Ascending aorta (tissue), 2 donors: ENCODE data around the gene COL6A2. TPM values are rescaled to one million over a fixed set of nuclear protein-coding genes. Genes with fewer than 3 reads are reported as not detected.

Experiments
- DNase-seq, 2 donors: peaks; one replicate each; pipeline ENCODE4 v3.0.0-alpha.2; 2019; ENCODE audit warnings: low spot score in 2 of 2
- H3K27ac ChIP-seq, 2 donors: fragments of 200-600 bp; sonication (generic); one replicate each; pipeline ENCODE4 v1.5.1; 2016 to 2017; ENCODE audit warnings: mild to moderate bottlenecking in 1 of 2
- H3K27me3 ChIP-seq: fragments of 200-600 bp; sonication (generic); one replicate; pipeline ENCODE4 v1.5.1; 2017
- H3K36me3 ChIP-seq, 2 donors: fragments of 200-600 bp; sonication (generic); one replicate each; pipeline ENCODE4 v1.5.1; 2016
- H3K4me1 ChIP-seq, 2 donors: fragments of 200-600 bp; sonication (generic); one replicate each; pipeline ENCODE4 v1.5.1; 2016 to 2017; ENCODE audit warnings: mild to moderate bottlenecking in 1 of 2
- H3K4me3 ChIP-seq, 2 donors: fragments of 200-600 bp; sonication (generic); one replicate each; pipeline ENCODE4 v1.5.1; 2016 to 2017; ENCODE audit warnings: mild to moderate bottlenecking in 1 of 2
- H3K9me3 ChIP-seq, 2 donors: fragments of 200-600 bp; sonication (generic); one replicate each; pipeline ENCODE4 v1.5.1; 2016
- intact Hi-C: fragments of 100-400 bp; cut with DNase I; formaldehyde crosslinking; loops from one replicate; pipeline ENCODE4 v1.15.1; 2023
- total RNA-seq: library from RNA; depleted of rRNA; stranded (reverse); fragments of >200 nt; gene quantifications from one replicate; pipeline ENCODE4 v1.1.0, GENCODE V29; 2016
- TF ChIP-seq, protein P1 (sequence below), 3 experiments: fragments of 200-600 bp in 2 of 3; fragments of 450-650 bp in 1 of 3; sonication (generic) in 2 of 3; IDR thresholded peaks; one replicate each; pipeline ENCODE4 v1.5.1; 2016 to 2019; ENCODE audit warnings: antibody characterized with exemption in 3 of 3, mild to moderate bottlenecking in 1 of 3, moderate library complexity in 1 of 3

COL6A2 gene
- total RNA-seq, 1 donor from 2014 or later = 1,704 TPM

DNA sequence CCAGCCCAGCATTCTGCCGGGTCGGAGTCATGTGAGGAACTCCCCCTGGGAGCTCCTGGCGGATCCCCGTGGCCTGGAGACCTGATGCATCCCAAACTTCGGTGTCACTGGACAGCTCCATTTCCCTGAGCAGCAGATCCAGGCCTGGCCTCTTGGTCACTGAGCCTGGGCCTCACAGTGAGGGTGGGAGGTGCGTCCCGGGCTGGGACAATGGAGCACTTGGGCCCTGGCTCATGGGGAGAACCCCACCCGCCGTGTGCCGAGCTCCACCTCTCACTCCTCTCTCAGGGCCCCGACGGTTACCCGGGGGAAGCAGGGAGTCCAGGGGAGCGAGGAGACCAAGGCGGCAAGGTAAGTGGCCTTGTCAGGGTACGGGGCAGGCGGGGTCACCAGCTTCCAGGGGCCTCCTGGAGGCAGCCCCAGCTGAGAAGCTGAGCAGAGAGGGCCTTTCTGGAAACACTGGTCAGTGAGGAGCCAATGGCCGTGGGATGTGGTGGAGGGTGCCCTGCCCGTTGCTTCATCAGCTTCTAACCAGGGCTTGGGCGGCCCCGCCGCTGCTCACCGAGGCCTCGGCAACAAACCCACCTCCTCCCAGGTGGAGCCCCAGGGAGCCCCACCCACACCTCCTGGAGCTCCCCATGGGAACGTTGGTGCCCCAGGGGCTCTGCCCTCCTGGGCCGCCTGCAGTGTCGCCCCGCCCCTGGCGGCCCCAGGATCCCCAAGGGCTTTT is 19.8 kb downstream of the COL6A2 start:
- peaks cover 100% of the 10 kb centered on the region in 2 donors for H3K36me3 ChIP-seq
- H3K27ac ChIP-seq = peak overlapping the region in 1 of 2 donors; percentile 2
- peak; percentile 5 to 62 for DNase-seq
- no peaks in the 10 kb centered on the region for H3K9me3 ChIP-seq
- H3K4me1 ChIP-seq = no peaks in the 10 kb centered on the region
- H3K27me3 ChIP-seq = no peaks in the 10 kb centered on the region
- no peak overlapping the region for H3K4me3 ChIP-seq
- intact Hi-C loops = no loop called here
- TF ChIP-seq, protein P1, sequence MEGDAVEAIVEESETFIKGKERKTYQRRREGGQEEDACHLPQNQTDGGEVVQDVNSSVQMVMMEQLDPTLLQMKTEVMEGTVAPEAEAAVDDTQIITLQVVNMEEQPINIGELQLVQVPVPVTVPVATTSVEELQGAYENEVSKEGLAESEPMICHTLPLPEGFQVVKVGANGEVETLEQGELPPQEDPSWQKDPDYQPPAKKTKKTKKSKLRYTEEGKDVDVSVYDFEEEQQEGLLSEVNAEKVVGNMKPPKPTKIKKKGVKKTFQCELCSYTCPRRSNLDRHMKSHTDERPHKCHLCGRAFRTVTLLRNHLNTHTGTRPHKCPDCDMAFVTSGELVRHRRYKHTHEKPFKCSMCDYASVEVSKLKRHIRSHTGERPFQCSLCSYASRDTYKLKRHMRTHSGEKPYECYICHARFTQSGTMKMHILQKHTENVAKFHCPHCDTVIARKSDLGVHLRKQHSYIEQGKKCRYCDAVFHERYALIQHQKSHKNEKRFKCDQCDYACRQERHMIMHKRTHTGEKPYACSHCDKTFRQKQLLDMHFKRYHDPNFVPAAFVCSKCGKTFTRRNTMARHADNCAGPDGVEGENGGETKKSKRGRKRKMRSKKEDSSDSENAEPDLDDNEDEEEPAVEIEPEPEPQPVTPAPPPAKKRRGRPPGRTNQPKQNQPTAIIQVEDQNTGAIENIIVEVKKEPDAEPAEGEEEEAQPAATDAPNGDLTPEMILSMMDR (IDR thresholded peaks at IDR 0.05) = no peak

DNA sequence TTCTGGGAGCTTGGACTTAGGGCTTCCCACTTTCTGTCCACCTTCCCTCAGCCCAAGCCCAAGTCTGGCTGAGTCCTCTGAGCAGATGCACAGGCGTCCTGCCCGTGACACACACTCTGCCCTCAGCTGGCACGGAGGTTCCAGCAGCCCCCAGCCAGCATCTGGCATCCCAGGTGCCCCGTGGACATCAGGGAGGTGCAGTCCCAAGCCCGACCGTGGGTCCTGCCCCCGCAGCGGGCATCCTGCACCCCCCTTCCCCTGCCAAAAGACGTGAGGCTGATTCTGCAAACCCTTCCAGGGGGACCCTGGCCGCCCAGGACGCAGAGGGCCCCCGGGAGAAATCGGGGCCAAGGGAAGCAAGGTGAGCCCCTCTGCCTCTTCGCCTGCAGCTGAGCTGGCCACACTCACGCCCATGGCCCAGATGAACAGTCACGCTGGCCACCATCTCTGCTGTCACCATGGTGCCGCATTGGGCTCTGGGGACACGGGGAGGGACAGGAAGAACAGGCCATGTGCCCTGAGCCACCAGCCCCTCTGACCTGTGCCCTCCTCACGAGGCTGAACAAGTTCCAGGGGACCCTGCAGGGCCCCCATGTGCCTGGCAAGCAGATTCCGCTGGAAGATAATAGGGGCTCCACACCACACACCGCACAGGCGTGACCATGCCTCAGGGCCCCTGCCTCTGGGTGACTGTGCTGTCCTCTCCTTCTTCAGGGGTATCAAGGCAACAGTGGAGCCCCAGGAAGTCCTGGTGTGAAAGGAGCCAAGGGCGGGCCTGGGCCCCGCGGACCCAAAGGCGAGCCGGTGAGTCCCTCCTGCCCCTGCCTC is 20.6 kb downstream of the COL6A2 start:
- Histone ChIP-seq H3K4me1 (no peaks in the 10 kb centered on the region), H3K27me3 (no peaks in the 10 kb centered on the region), H3K9me3 (no peaks in the 10 kb centered on the region), H3K36me3 (peaks cover 98% of the 10 kb centered on the region in 2 donors), H3K27ac (peak overlapping the region in 1 of 2 donors; percentile 2), H3K4me3 (no peak overlapping the region)
- intact Hi-C loops = no loop called here
- TF ChIP-seq, protein P1 (IDR thresholded peaks at IDR 0.05) = no peak
- DNase-seq = peak; percentile 6 to 60

DNA sequence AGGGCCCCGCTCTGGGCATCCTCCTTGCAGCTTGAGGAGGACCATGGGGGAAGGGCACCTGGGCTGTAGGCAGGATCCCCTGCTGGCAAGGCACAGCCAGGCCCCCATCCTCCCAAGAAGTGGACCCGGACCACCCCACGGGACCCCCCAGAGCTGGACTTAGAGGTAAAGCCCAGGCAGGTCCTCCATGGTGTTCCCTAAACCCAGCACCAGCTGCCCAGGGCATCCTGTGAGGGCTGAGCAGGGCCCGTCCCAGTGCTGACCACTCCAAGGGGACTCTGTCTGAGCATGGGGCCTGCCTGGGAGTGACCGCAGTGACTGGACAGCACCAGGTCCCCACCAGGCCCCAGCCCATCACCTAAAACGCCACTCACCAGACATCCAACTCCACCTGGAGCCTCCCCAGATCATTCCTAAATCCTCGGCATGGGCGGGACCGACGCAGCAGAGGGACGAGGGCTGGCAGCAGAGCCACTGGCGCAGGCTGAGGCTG is 21.3 kb downstream of the COL6A2 start:
- peaks cover 92 to 94% of the 10 kb centered on the region in 2 donors for H3K36me3 ChIP-seq
- H3K9me3 ChIP-seq = no peaks in the 10 kb centered on the region
- H3K4me1 ChIP-seq = no peaks in the 10 kb centered on the region
- H3K27ac ChIP-seq = no peak overlapping the region
- peak in 1 of 2 donors; percentile 4 for DNase-seq
- H3K27me3 ChIP-seq = no peaks in the 10 kb centered on the region
- intact Hi-C loops = no loop called here
- H3K4me3 ChIP-seq = no peak overlapping the region
- TF ChIP-seq, protein P1 (IDR thresholded peaks at IDR 0.05) = no peak

DNA sequence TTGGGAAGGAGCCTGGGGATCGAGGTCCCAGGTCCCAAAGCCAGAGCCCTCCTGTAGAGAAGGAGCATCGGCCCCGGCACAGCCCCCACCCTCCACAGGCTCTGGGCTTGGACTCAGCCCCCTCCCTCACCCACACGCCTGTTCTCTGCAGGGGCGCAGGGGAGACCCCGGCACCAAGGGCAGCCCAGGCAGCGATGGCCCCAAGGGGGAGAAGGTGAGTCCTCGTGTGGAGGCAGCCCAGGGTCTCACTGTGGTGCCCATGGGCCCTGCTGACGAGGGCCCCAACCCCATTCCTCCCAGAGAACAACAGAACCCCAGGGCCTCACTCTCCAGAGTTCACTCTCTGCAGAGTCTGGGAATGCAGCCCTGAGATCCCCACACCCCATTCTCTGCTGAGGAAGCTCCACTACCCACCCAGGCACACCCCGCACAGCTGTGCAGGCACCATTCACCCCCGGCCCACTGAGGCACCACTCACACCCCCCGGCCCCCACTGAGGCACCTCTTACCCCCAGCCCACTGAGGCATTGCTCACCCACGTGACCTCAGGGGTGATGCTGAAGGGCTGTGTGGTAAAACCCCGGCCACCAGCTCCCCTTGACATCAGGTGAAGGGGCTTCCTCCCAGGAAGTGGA is 21.8 kb downstream of the COL6A2 start:
- H3K27me3 ChIP-seq = no peaks in the 10 kb centered on the region
- no peaks in the 10 kb centered on the region for H3K9me3 ChIP-seq
- H3K36me3 ChIP-seq = peaks cover 92 to 94% of the 10 kb centered on the region in 2 donors
- intact Hi-C loops = no loop called here
- no peaks in the 10 kb centered on the region for H3K4me1 ChIP-seq
- peak; percentile 5 to 58 for DNase-seq
- no peak overlapping the region for H3K4me3 ChIP-seq
- H3K27ac ChIP-seq = peak overlapping the region in 1 of 2 donors; percentile 5
- TF ChIP-seq, protein P1 (IDR thresholded peaks at IDR 0.05) = no peak
